ENCODE results near the gene KLC1.

The KLC1 gene

DNA sequence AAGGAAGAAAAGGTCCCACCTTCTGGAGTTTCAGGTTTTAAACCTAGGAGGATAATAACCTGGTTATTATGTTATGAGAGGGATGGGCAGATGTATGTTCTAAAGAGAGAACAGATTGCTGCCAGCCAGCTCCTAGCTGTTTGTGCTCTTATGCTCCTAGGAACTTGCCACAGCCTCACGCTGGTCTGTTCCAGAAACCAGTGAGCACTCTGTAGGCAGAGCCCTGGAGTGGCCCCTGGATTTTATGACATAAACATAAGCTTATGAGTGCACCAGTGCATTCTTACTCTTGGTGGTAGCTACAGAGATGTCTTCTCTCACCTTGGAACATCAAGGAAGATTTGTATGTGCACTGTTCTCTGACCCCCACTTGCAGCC, 27.7 kb downstream of the KLC1 start:
- H3K4me3 ChIP-seq (replicated peaks in 1 of 2; ENCODE audit: low read depth in 2 of 2, low read length in 2 of 2): no peak overlapping the region
- no peak for DNase-seq (ENCODE audit: low read depth in 2 of 2)
- TF ChIP-seq, protein P1, sequence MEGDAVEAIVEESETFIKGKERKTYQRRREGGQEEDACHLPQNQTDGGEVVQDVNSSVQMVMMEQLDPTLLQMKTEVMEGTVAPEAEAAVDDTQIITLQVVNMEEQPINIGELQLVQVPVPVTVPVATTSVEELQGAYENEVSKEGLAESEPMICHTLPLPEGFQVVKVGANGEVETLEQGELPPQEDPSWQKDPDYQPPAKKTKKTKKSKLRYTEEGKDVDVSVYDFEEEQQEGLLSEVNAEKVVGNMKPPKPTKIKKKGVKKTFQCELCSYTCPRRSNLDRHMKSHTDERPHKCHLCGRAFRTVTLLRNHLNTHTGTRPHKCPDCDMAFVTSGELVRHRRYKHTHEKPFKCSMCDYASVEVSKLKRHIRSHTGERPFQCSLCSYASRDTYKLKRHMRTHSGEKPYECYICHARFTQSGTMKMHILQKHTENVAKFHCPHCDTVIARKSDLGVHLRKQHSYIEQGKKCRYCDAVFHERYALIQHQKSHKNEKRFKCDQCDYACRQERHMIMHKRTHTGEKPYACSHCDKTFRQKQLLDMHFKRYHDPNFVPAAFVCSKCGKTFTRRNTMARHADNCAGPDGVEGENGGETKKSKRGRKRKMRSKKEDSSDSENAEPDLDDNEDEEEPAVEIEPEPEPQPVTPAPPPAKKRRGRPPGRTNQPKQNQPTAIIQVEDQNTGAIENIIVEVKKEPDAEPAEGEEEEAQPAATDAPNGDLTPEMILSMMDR (IDR thresholded peaks at IDR 0.05; ENCODE audit: low read depth, low read length): no peak

GRCh38 chr14:103657471-103657870, 28.5 kb downstream of the KLC1 start:
- TF ChIP-seq, protein P1 (IDR thresholded peaks at IDR 0.05; ENCODE audit: low read depth, low read length): no peak
- DNase-seq (ENCODE audit: low read depth in 2 of 2): peak; percentile 65 to 95
- peak overlapping the region in 1 of 2 donors; percentile 5 for H3K4me3 ChIP-seq (replicated peaks in 1 of 2; ENCODE audit: low read depth in 2 of 2, low read length in 2 of 2)

DNA sequence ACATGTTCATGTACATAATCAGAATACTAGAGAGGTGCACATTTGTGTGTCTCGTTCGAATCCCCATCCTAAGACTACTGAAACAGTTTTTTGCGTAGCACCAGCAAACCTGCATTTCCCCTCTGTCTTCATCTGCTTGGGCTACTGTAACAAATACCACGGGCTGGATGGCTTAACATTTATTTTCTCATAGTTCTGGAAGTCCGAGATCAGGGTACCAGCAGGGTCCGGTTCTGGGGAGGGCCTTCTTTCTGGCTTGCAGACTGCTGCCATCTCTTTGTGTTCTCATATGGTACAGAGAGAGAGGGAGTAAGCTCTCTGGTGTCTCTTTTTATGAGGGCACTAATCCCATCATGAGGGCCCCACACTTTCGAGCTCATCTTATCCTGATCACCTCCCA, 30.6 kb downstream of the KLC1 start:
- DNase-seq (ENCODE audit: low read depth in 2 of 2): no peak
- H3K4me3 ChIP-seq (replicated peaks in 1 of 2; ENCODE audit: low read depth in 2 of 2, low read length in 2 of 2): no peak overlapping the region
- TF ChIP-seq, protein P1 (IDR thresholded peaks at IDR 0.05; ENCODE audit: low read depth, low read length): no peak

GRCh38 chr14:103662029-103662428, 33.0 kb downstream of the KLC1 start:
- TF ChIP-seq, protein P1 (IDR thresholded peaks at IDR 0.05; ENCODE audit: low read depth, low read length): no peak
- DNase-seq (ENCODE audit: low read depth in 2 of 2): no peak
- H3K4me3 ChIP-seq (replicated peaks in 1 of 2; ENCODE audit: low read depth in 2 of 2, low read length in 2 of 2): no peak overlapping the region

- TF ChIP-seq, protein P1 (IDR thresholded peaks at IDR 0.05; ENCODE audit: low read depth, low read length): no peak
- no peak for DNase-seq (ENCODE audit: low read depth in 2 of 2)
- H3K4me3 ChIP-seq (replicated peaks in 1 of 2; ENCODE audit: low read depth in 2 of 2, low read length in 2 of 2): no peak overlapping the region
These were observed 33.6 kb downstream of the KLC1 start for GRCh38 chr14:103662591-103662990.

DNA sequence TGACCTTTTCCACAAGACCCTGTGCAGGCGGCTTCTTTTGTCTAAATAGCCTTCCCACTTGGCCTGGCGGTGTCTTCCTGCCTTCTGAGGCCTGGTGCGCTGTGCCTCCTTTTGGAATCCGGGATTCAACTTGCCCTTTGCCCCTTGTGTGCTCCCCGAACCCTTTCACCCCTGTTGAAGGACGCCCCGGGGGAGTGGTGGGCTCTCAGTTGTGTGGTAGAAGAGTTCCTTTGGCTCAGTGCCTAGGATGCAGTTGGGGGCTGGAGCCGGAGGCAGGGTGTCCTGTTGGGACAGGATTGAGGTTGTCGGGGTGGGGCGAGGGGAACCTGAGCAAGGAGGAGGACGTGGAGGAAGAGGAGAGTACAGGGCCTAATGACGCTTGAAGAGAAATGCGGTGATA, 34.5 kb downstream of the KLC1 start:
- no peak for DNase-seq (ENCODE audit: low read depth in 2 of 2)
- TF ChIP-seq, protein P1 (IDR thresholded peaks at IDR 0.05; ENCODE audit: low read depth, low read length): no peak
- H3K4me3 ChIP-seq (replicated peaks in 1 of 2; ENCODE audit: low read depth in 2 of 2, low read length in 2 of 2): no peak overlapping the region

GRCh38 chr14:103667671-103668070, 38.7 kb downstream of the KLC1 start:
- no peak for DNase-seq (ENCODE audit: low read depth in 2 of 2)
- no peak overlapping the region for H3K4me3 ChIP-seq (replicated peaks in 1 of 2; ENCODE audit: low read depth in 2 of 2, low read length in 2 of 2)
- TF ChIP-seq, protein P1 (IDR thresholded peaks at IDR 0.05; ENCODE audit: low read depth, low read length): no peak

Measured in cardiac fibroblast (primary cell).